Psoas muscle (tissue), 8 donors: ENCODE data around the gene SIRT3. TPM values are rescaled to one million over a fixed set of nuclear protein-coding genes. Genes with fewer than 3 reads are reported as not detected.

Source experiments
- ATAC-seq, 4 donors: fragments of 200-7000 bp; cut with Tn5 transposase; one replicate each; pipeline ENCODE4 v1.9.1; 2020; ENCODE audit warnings: moderate library complexity in 3 of 4, mild to moderate bottlenecking in 2 of 4
- DNase-seq, 2 donors: peaks; one replicate each; pipeline ENCODE4 v3.0.0-alpha.2; 2020
- H3K27ac ChIP-seq: fragments of 200-600 bp; one replicate; pipeline ENCODE4 v1.8.0; 2022
- H3K27me3 ChIP-seq, 3 donors: fragments of 200-600 bp in 1 of 3; one replicate each; pipeline versions ENCODE4 v1.6.1 to v1.8.0; 2013 to 2022; ENCODE audit warnings: low read length in 2 of 3, mild to moderate bottlenecking in 2 of 3, moderate library complexity in 1 of 3; ENCODE audit not compliant: insufficient read depth in 3 of 3
- H3K36me3 ChIP-seq, 2 donors: fragments of 200-600 bp in 1 of 2; one replicate each; pipeline versions ENCODE4 v1.6.1 to v1.8.0; 2013 to 2022; ENCODE audit warnings: low read depth in 1 of 2, mild to moderate bottlenecking in 1 of 2, moderate library complexity in 1 of 2; ENCODE audit not compliant: insufficient read depth in 1 of 2
- H3K4me1 ChIP-seq: fragments of 200-600 bp; one replicate; pipeline ENCODE4 v1.8.0; 2022
- H3K4me3 ChIP-seq: fragments of 200-600 bp; one replicate; pipeline ENCODE4 v1.8.0; 2022; ENCODE audit warnings: mild to moderate bottlenecking
- H3K9me3 ChIP-seq: fragments of 200-600 bp; one replicate; pipeline ENCODE4 v1.8.0; 2022
- CTCF ChIP-seq: fragments of 200-600 bp; IDR thresholded peaks from one replicate; pipeline ENCODE4 v1.8.0; 2022; ENCODE audit warnings: antibody characterized with exemption
- WGBS, 3 donors: extraction: QIAGEN DNeasy Blood & Tissue Kit; methylation state at CpG; one replicate each; pipeline versions ENCODE4 v1.1.6 to v1.1.7; 2013; 5-methylcytosine and 5-hydroxymethylcytosine counted together
- intact Hi-C, 2 donors: fragments of 100-400 bp; cut with DNase I; formaldehyde crosslinking; loops; one replicate each; pipeline versions ENCODE4 v1.11.0 to v1.14.2; 2022
- polyA plus RNA-seq, 3 donors: library from polyadenylated mRNA; stranded (reverse); fragments of 200-250 nt; gene quantifications; one replicate each; pipeline ENCODE4 v1.2.3, GENCODE V29; 2013
- total RNA-seq, 4 donors: library from RNA; stranded (reverse); fragmentation: NEBNext Ultra II Directional in 2 of 4; extraction: Animal tissue kit (Norgen Biotek cat#: 25700) in 2 of 4; gene quantifications; one replicate each; pipeline versions ENCODE4 v1.2.1 to v1.2.4, GENCODE V29; 2021 to 2023
- donor health status: healthy with polysubstance abuse.
- donor health status: DM: no; HTN: no; CAD: no; lungs with moderate emphysema.
- donor health status: Bipolar disorder and iron deficiency.
- donor health status: healthy.
- donor health status: DM: yes; HTN: yes; CAD: no.
- donor health status: DM: no; HTN: no; CAD: no.
- donor health status: DM: no; HTN: no; CAD: no.
- donor health status: DM: yes; HTN: yes; CAD: no.

The SIRT3 gene
- total and polyA plus RNA-seq, 7 donors, result 10.4 to 23.2 (median 15.0) TPM

GRCh38 chr11:200224-201003 is 35.7 kb downstream of the SIRT3 start:
- Histone ChIP-seq H3K27me3 (no peaks in the 10 kb centered on the region), H3K9me3 (no peaks in the 10 kb centered on the region), H3K36me3 (peaks cover 0 to 53% of the 10 kb centered on the region in 2 donors), H3K4me1 (peaks cover 2% of the 10 kb centered on the region), H3K27ac (no peak overlapping the region), H3K4me3 (no peak overlapping the region)
- no peak for TF ChIP-seq CTCF
- WGBS, 3 donors, result 89 to 90% (median 89%) methylated on average over 12 to 13 of the region's 13 CpGs
- no peak for ATAC-seq
- no peak for DNase-seq
- intact Hi-C loops, result loop anchor here (5.0 to 10.0 kb wide), 2 partner anchors 37 to 304 kb away; partner anchors contain the start of genes PSMD13 (in 1 of the 2), RNH1 (in 1 of the 2) and SIRT3 (in 1 of the 2)

GRCh38 chr11:199782-200181 is 36.4 kb downstream of the SIRT3 start:
- Histone ChIP-seq H3K4me3 (no peak overlapping the region), H3K27ac (no peak overlapping the region), H3K4me1 (no peaks in the 10 kb centered on the region), H3K27me3 (no peaks in the 10 kb centered on the region), H3K9me3 (no peaks in the 10 kb centered on the region), H3K36me3 (peaks cover 0 to 47% of the 10 kb centered on the region in 2 donors)
- intact Hi-C loops, result loop anchor here (5.0 to 10.0 kb wide), 2 partner anchors 38 to 305 kb away; partner anchors contain the start of genes PSMD13 (in 1 of the 2), RNH1 (in 1 of the 2) and SIRT3 (in 1 of the 2)
- no peak for ATAC-seq
- DNase-seq, result no peak
- no peak for TF ChIP-seq CTCF
- WGBS, 3 donors, result 68 to 76% (median 74%) methylated on average over 8 of the region's 8 CpGs

GRCh38 chr11:199004-199581 is 37.0 kb downstream of the SIRT3 start:
- 78 to 83% (median 81%) methylated on average over 13 of the region's 13 CpGs for WGBS, 3 donors
- no peaks in the 10 kb centered on the region for H3K9me3 ChIP-seq
- DNase-seq, result no peak
- no peaks in the 10 kb centered on the region for H3K4me1 ChIP-seq
- no peaks in the 10 kb centered on the region for H3K27me3 ChIP-seq
- no peak for TF ChIP-seq CTCF
- no peak overlapping the region for H3K4me3 ChIP-seq
- peaks cover 0 to 40% of the 10 kb centered on the region in 2 donors for H3K36me3 ChIP-seq
- intact Hi-C loops, result no loop called here
- ATAC-seq, result peak in 1 of 4 donors; percentile 7
- no peak overlapping the region for H3K27ac ChIP-seq

GRCh38 chr11:198236-198806 is 37.8 kb downstream of the SIRT3 start:
- intact Hi-C loops, result no loop called here
- DNase-seq, result no peak
- no peak for TF ChIP-seq CTCF
- H3K4me1 ChIP-seq, result no peaks in the 10 kb centered on the region
- 81 to 88% (median 82%) methylated on average over 21 of the region's 21 CpGs for WGBS, 3 donors
- H3K36me3 ChIP-seq, result peaks cover 0 to 32% of the 10 kb centered on the region in 2 donors
- H3K27me3 ChIP-seq, result no peaks in the 10 kb centered on the region
- no peak for ATAC-seq
- H3K9me3 ChIP-seq, result no peaks in the 10 kb centered on the region
- H3K27ac ChIP-seq, result no peak overlapping the region
- no peak overlapping the region for H3K4me3 ChIP-seq
